ENCODE measurements around the gene NME3.

Gene NME3

GRCh38 chr16:1779234-1779701, 7.9 kb upstream of the NME3 start:
- no peak for TF ChIP-seq CTCF (IDR thresholded peaks at IDR 0.05)
- Histone ChIP-seq H3K27ac (no peak overlapping the region), H3K9ac (no peak overlapping the region), H2AFZ (no peak overlapping the region), H3K79me2 (peaks cover 13% of the 10 kb centered on the region), H3K36me3 (ENCODE audit: control insufficient read depth, insufficient read depth, low read length) (no peaks in the 10 kb centered on the region), H3K4me3 (ENCODE audit: low read depth, low read length) (no peak overlapping the region), H3K27me3 (ENCODE audit: control insufficient read depth, insufficient read depth, low read length) (no peaks in the 10 kb centered on the region), H3K4me2 (ENCODE audit: low read length) (no peak overlapping the region), H3K4me1 (peaks cover 4% of the 10 kb centered on the region), H3K9me3 (ENCODE audit: control insufficient read depth, low read length) (no peaks in the 10 kb centered on the region)

- H3K27me3 ChIP-seq (ENCODE audit: control insufficient read depth, insufficient read depth, low read length): no peaks in the 10 kb centered on the region
- H3K4me1 ChIP-seq: peaks cover 4% of the 10 kb centered on the region
- no peak overlapping the region for H3K9ac ChIP-seq
- H3K36me3 ChIP-seq (ENCODE audit: control insufficient read depth, insufficient read depth, low read length): no peaks in the 10 kb centered on the region
- H3K79me2 ChIP-seq: peaks cover 9% of the 10 kb centered on the region
- H3K27ac ChIP-seq: no peak overlapping the region
- no peak overlapping the region for H3K4me2 ChIP-seq (ENCODE audit: low read length)
- no peak overlapping the region for H3K4me3 ChIP-seq (ENCODE audit: low read depth, low read length)
- no peak overlapping the region for H2AFZ ChIP-seq
- no peak for TF ChIP-seq CTCF (IDR thresholded peaks at IDR 0.05)
- H3K9me3 ChIP-seq (ENCODE audit: control insufficient read depth, low read length): no peaks in the 10 kb centered on the region
Observed at GRCh38 chr16:1778200-1779179, 7.1 kb upstream of the NME3 start.

DNA sequence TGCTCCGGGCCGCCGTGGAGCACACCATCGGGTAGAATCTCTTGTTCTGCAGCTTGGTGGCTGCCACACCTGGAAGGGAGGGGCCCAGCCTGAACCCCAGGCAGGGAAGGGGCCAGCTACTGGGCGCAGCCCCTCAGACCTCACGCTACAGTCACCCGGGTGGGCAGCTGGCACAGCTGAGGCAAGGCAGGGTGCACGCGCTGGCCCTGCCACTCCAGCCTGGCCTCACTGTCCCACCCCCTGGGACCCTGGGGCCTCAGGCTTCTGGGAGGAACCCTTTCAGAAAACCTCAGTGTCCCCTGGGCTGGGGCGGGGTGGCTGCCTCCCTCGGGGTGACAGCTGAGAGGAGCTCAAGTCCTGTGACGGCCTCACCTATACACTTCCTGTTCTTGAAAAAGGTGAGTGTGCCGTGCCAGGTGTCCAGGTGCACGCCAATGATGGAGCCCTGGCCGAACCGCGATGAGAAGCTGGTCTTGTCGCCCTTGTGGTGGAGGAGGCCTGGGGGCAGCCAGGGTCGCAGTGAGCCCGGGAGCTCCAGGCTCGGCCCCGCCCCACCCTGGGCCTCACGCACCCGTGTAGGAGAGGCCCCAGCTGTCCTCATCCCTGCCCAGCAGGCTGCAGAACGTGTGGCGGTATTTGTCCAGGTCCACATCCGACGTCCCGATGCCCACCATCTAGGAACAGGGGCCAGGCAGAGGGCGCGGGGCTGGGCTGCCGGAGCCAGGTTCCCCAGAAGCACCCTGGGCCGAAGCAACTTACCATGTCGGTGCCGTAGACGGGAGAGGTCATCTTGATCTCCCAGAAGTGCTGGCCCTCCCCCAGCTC, 6.2 kb upstream of the NME3 start:
- peaks cover 9% of the 10 kb centered on the region for H3K79me2 ChIP-seq
- no peak overlapping the region for H3K4me3 ChIP-seq (ENCODE audit: low read depth, low read length)
- no peaks in the 10 kb centered on the region for H3K9me3 ChIP-seq (ENCODE audit: control insufficient read depth, low read length)
- no peaks in the 10 kb centered on the region for H3K27me3 ChIP-seq (ENCODE audit: control insufficient read depth, insufficient read depth, low read length)
- H3K36me3 ChIP-seq (ENCODE audit: control insufficient read depth, insufficient read depth, low read length): no peaks in the 10 kb centered on the region
- no peak for TF ChIP-seq CTCF (IDR thresholded peaks at IDR 0.05)
- H3K4me2 ChIP-seq (ENCODE audit: low read length): no peak overlapping the region
- peaks cover 4% of the 10 kb centered on the region for H3K4me1 ChIP-seq
- H3K9ac ChIP-seq: no peak overlapping the region
- H3K27ac ChIP-seq: no peak overlapping the region
- no peak overlapping the region for H2AFZ ChIP-seq

- no peaks in the 10 kb centered on the region for H3K27me3 ChIP-seq (ENCODE audit: control insufficient read depth, insufficient read depth, low read length)
- peaks cover 4% of the 10 kb centered on the region for H3K4me1 ChIP-seq
- H3K27ac ChIP-seq: no peak overlapping the region
- no peaks in the 10 kb centered on the region for H3K36me3 ChIP-seq (ENCODE audit: control insufficient read depth, insufficient read depth, low read length)
- no peak overlapping the region for H3K4me3 ChIP-seq (ENCODE audit: low read depth, low read length)
- H3K4me2 ChIP-seq (ENCODE audit: low read length): no peak overlapping the region
- H3K79me2 ChIP-seq: peaks cover 9% of the 10 kb centered on the region
- no peak for TF ChIP-seq CTCF (IDR thresholded peaks at IDR 0.05)
- H3K9ac ChIP-seq: no peak overlapping the region
- no peaks in the 10 kb centered on the region for H3K9me3 ChIP-seq (ENCODE audit: control insufficient read depth, low read length)
- H2AFZ ChIP-seq: no peak overlapping the region
Observed at GRCh38 chr16:1776991-1777374, 5.6 kb upstream of the NME3 start.
